ENCODE data around the gene KLF15. TPM values are rescaled to one million over a fixed set of nuclear protein-coding genes. Genes with fewer than 3 reads are reported as not detected.
"Not testable (repeated sequence)": the region's sequence is repeated elsewhere in the genome, so short reads cannot be mapped to it uniquely, and the experiment has no call there.

The KLF15 gene
- total RNA-seq, 1 donor from 2014 or later = 25.3 TPM

DNA sequence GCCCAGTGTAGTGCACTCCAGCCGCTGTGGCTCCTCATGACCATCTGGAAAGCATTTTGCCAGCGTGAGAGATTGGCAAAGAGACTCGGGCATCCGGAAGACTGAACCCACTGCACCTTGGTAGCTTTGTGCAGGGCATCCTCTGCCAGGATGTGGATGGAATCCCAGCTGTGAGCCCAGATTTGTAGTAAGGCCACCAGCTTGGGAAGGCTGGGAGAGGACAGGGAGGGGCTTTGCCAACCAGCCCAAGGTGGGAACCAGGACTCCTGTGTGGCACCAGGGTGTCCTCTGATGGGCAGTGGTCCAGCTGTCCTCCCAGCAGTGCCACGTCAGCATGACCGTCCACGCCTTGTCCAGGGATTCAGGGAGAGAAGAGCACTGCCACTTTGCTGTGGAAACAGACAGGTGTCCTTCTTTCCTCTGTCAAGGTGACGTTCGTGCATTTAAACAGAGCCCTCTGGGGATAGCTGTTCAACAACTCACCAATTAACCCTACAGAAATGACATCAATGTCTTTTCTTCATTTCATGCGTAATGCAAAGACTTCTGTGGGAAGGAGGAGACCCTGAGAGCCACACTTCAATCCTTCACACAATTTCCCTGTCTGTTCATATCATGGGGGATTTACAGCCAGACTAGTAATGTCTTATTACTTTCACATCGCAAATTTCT is 19.1 kb downstream of the KLF15 start:
- H3K27me3 ChIP-seq = no peaks in the 10 kb centered on the region
- intact Hi-C loops (cut with DNase I) = no loop called here
- peaks cover under 1% of the 10 kb centered on the region for H3K4me1 ChIP-seq
- no peak for TF ChIP-seq POLR2A (IDR thresholded peaks at IDR 0.05)
- TF ChIP-seq CTCF (IDR thresholded peaks at IDR 0.05) = no peak
- no peak for TF ChIP-seq POLR2AphosphoS5 (IDR thresholded peaks at IDR 0.05; ENCODE audit: insufficient read depth in 1 of 2, low read depth in 1 of 2)
- H3K36me3 ChIP-seq = no peaks in the 10 kb centered on the region
- no peak overlapping the region for H3K4me3 ChIP-seq
- H3K27ac ChIP-seq = no peak overlapping the region
- DNase-seq (ENCODE audit: extremely low spot score in 2 of 2) = no peak
- H3K9me3 ChIP-seq = no peaks in the 10 kb centered on the region

GRCh38 chr3:126331812-126332336 is 25.3 kb downstream of the KLF15 start:
- H3K4me3 ChIP-seq; H3K36me3 ChIP-seq; H3K27me3 ChIP-seq; H3K27ac ChIP-seq; H3K4me1 ChIP-seq; intact Hi-C loops (cut with DNase I); DNase-seq (ENCODE audit: extremely low spot score in 2 of 2); H3K9me3 ChIP-seq: not testable (repeated sequence)

DNA sequence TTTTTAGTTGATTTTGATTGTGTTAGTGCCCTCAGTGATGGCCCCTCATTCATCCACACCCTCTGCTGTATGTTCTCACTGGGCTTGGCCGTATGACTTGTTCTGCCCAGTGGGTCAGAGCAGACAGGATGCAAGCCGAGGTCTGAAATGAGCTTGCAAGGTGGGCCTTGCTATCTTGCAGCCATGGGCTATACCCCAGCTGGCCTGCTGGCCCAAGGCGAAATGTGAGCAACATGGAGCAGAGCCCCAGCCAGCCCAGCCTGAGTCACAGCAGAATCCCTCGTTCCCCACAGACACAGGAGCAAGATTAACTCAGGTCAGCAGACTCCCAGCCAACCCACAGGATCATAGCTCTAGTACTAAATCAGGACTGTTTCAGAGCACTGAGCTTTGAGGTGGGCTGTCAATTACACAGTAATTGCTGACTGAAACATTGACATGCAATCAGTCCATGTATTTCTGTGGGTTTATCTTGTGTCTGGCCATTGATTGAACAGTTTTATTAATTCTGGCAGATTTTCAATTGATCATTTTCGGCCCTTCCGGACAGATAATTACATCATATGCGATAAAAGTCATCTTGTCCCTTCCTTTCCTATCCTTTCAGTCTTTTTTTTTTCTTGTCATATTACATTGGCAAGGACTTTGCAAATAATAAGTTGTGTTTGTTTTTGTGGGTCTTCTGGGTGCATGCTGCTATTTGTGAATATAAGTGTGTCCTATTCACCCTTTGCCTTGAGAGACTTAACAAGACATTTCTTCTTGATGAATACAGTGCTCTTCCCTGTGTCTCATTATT is 27.1 kb downstream of the KLF15 start:
- H3K4me1 ChIP-seq = no peaks in the 10 kb centered on the region
- no peak for DNase-seq (ENCODE audit: extremely low spot score in 2 of 2)
- TF ChIP-seq POLR2A (IDR thresholded peaks at IDR 0.05) = no peak
- TF ChIP-seq POLR2AphosphoS5 (IDR thresholded peaks at IDR 0.05; ENCODE audit: insufficient read depth in 1 of 2, low read depth in 1 of 2) = no peak
- no peak for TF ChIP-seq CTCF (IDR thresholded peaks at IDR 0.05)
- H3K9me3 ChIP-seq = no peaks in the 10 kb centered on the region
- H3K27ac ChIP-seq = no peak overlapping the region
- intact Hi-C loops (cut with DNase I) = no loop called here
- H3K4me3 ChIP-seq = no peak overlapping the region
- no peaks in the 10 kb centered on the region for H3K36me3 ChIP-seq
- no peaks in the 10 kb centered on the region for H3K27me3 ChIP-seq

DNA sequence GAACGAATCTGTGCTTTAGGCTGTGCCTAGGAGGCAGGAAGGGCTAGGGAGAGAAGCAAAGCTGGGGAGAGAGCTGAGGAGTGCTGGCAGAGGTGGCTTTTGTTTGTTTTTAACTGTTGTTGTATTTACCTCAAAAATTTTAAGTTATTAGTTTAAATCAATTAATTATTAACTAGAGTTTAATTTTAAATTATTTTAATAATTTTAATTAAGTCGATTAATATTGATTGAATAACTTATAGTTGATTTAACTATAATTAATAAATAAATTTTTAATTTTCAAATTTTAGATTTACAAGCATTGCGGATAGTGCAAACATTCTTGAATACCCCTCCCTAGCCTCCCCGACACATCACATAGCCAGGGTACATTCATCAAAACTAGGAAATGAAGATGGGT is 30.6 kb downstream of the KLF15 start:
- intact Hi-C loops (cut with DNase I) = no loop called here
- Histone ChIP-seq H3K4me1 (no peaks in the 10 kb centered on the region), H3K36me3 (no peaks in the 10 kb centered on the region), H3K27me3 (no peaks in the 10 kb centered on the region), H3K4me3 (no peak overlapping the region), H3K9me3 (no peaks in the 10 kb centered on the region), H3K27ac (no peak overlapping the region)
- TF ChIP-seq POLR2AphosphoS5 (IDR thresholded peaks at IDR 0.05; ENCODE audit: insufficient read depth in 1 of 2, low read depth in 1 of 2) (no peak), CTCF (IDR thresholded peaks at IDR 0.05) (no peak), POLR2A (IDR thresholded peaks at IDR 0.05) (no peak)
- no peak for DNase-seq (ENCODE audit: extremely low spot score in 2 of 2)

GRCh38 chr3:126322181-126322967 is 34.8 kb downstream of the KLF15 start:
- H3K9me3 ChIP-seq = no peaks in the 10 kb centered on the region

More at GRCh38 chr3:126322181-126322967, 34.8 kb downstream of the KLF15 start:
- Histone ChIP-seq H3K27ac (no peak overlapping the region), H3K4me1 (no peaks in the 10 kb centered on the region), H3K4me3 (no peak overlapping the region), H3K27me3 (no peaks in the 10 kb centered on the region), H3K36me3 (no peaks in the 10 kb centered on the region)
- intact Hi-C loops (cut with DNase I) = no loop called here
- peak in 1 of 2 donors; percentile 44 for DNase-seq (ENCODE audit: extremely low spot score in 2 of 2)
- no peak for TF ChIP-seq POLR2A (IDR thresholded peaks at IDR 0.05)
- TF ChIP-seq CTCF (IDR thresholded peaks at IDR 0.05) = no peak
- no peak for TF ChIP-seq POLR2AphosphoS5 (IDR thresholded peaks at IDR 0.05; ENCODE audit: insufficient read depth in 1 of 2, low read depth in 1 of 2)

All from vagina (tissue), 2 donors.